ENCODE measurements around the gene CDK14.

The CDK14 gene

DNA sequence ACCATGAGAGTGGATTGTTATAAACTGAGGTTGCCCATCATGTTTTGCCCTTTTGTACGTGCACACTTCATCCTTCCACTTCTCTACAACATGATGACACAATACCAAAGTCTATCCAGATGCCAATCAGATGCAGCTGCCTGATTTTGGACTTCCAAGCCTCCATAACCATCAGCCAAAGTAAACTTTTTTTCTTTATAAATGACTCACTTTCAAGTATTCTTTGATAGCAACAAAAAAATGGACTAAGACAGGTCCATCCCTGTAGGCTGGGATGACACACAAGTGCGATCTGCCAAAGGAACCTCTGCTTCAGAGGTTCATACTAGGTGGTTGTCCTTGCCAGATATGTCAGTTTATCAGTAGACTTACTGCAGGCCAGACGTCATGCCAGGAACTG, 347.9 kb downstream of the CDK14 start:
- DNase-seq, result no peak

DNA sequence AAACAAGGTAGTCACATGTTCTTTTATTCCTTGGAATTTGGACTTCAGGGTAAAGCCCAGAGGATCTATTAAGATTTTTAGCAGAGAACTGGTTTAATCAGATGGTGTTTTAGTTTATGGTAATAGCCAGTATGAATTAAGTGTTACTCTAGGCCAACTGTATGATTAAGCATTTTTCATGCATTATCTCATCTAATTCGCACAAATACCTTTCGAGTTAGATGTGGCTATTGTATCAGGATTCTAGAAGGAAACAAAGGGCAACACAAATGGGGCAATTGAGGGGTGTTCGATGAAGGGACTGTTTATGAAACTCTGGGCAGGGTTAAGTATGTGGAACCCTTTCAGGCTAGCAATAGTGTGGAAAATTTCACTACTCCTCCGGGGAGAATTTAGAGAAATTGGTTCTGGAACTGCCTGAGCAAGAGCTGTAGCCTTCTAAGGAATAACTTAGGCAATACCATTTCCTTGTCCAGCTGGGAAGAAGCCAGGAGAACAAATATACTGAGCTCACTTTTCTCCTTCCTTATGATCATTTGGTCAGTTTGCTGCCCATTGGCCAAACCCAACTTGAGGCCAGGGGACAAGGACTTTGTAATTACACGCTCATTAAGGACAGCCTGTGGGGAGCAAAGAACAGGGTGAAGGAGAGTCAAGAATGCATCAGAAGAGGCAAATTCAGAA, 349.1 kb downstream of the CDK14 start:
- no peak for DNase-seq

GRCh38 chr7:90946730-90947501, 350.8 kb downstream of the CDK14 start:
- DNase-seq, result no peak

GRCh38 chr7:90948085-90948484, 352.0 kb downstream of the CDK14 start:
- no peak for DNase-seq

GRCh38 chr7:90951229-90951628, 355.1 kb downstream of the CDK14 start:
- no peak for DNase-seq

- peak in 2 of 56 donors; percentile 2 to 3 for DNase-seq
Observed at GRCh38 chr7:90951986-90952954, 356.1 kb downstream of the CDK14 start.

DNA sequence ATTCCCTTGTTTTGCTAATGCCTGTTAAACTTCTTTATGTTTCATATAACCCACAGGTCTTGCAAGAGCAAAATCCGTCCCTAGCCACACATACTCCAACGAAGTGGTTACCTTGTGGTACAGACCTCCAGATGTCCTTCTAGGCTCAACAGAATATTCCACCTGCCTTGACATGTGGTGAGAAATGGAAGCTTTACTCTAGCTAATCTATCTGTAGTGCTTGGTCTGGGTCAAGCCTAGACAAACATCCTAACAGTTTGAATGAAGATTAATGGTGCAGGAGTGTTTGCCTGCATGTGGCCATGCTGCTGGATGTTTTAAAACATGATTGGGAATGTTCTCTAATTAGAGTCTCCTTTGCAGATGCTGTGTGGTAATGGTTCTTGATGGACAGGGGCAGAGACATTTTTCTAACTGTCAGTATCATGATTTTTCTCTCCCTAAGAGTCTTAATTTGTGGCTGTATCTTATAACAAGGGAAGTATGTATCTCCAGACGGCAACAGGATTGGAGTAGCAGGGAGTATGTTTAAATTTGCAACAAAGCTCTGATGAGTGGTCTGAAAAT, 359.6 kb downstream of the CDK14 start:
- DNase-seq, result no peak

- no peak for DNase-seq
Observed at GRCh38 chr7:90957883-90958282, 361.8 kb downstream of the CDK14 start.

DNA sequence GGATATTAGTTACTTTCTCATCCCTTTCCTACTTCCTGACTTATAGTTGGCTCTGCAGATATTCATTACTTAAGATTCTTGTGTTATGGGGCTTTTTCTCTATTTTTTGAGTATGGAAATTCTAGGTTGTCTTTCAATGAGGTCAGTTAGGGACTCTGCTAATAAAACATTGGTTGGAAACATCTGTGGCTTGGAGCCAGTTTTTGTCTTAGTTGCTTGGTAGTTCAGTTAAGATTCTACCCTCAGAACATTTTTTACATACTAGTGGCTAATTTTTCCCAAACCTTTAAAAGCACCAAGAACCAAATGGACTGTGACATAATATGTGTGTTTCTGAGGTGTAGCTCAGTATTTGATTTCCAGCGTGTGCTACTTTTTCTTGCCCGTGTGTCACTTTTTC, 362.5 kb downstream of the CDK14 start:
- no peak for DNase-seq

DNA sequence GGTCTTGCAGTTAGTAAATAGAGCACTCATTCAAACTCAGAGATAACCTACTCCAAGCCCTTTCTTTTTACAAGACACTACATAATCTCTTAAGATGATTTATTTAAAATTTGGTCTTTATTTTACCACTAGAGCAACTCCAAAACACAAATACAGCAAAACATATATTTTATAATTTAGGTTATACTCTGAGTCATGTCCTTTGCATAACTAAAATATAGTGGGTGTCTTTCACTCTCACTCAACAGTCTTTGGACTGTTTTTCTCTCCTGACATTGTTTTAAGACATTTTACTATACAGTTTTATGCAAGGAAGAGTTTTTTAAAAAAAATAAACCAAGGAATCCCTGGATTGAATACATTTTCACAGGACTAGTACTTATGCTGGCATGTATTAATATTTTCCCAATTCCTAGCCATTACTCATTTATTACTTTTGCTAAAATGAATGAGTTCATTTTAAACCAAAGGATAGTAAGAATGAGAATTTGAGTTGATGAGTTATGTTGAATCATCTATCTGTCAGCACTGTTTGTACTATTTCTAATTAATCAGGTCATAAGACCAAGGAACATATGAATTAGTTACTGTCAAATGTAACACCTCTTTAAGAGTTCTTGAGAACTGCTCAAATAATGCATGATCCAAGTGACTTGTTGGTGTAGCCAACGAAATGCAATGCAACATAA, 365.1 kb downstream of the CDK14 start:
- no peak for DNase-seq

GRCh38 chr7:90965211-90965610, 369.1 kb downstream of the CDK14 start:
- DNase-seq, result no peak

DNA sequence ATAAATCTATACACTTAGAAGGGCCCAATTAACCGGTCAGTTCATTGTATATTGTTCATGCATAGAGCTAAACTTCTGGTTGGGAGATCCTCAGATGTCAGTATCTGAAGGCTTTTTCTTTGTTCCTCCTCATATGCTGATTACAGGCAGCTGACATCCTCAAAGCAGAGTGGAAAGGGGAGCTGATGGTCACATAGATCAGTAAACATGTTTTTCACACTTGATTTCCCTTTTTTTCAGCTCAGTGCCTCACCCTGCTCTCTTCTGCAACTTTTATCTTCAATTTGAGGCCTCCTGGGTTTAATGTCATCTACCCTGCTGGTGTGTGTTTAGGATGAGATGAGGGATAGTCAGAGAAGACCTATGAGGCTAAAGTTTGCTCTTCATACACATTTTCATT, 370.2 kb downstream of the CDK14 start:
- DNase-seq, result no peak

DNA sequence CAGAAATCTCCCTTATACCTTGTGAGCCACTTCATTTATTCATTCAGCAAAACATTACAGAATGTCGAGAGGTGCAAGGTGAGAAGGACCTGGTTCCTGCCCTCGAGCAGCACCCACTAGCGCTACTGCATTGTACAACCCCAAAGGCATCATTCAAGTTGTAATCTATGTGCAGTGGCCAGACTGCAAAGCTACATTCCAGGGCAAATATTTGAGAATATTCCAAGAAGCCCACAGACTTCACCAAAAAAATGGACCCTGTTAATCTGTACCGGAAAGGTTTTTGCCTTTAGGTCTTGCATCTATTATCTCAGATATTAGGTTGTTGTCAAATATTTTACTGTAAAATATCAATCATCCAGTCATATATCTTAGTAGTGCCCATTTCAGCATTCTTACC, 372.8 kb downstream of the CDK14 start:
- DNase-seq, result no peak

GRCh38 chr7:90972906-90973550, 376.9 kb downstream of the CDK14 start:
- no peak for DNase-seq

GRCh38 chr7:90977056-90977455, 380.9 kb downstream of the CDK14 start:
- no peak for DNase-seq

GRCh38 chr7:90980545-90980944, 384.4 kb downstream of the CDK14 start:
- DNase-seq, result no peak

DNA sequence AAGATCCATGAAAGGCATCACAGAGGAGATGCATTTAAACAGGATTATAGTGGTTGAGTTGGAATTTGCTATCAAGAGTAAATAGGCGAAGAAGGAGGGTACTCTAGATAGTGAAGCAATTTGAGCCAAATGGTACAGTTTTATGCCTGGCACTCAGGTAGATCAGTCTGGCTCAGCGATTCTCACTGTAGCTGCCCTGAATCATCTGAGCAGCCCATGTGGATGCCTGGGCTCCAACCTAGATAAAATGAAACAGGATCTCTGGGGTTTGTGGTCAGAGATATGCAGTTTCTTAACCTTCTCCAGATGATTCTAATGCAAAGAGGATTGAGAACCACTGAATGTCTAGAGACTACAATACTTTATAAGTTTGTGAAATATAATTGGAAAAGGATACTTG, 386.1 kb downstream of the CDK14 start:
- DNase-seq, result no peak

DNA sequence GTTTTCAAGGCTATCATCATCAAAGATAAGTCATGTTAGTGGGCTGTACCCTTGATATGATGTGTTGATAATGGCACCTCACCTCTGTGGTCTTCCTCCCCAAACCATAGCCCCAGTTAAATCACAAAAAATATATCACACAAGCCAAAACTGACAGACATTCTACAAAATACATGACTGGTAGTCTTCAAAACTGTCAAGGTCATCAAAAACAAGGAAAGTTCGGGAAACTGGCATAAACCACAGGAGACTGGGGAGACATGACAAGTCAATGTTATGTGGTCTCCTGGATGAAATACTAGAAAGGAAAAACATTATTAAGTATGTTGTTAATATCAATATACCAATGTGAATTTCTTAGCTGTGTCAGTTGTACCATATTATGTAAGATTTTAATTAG, 388.6 kb downstream of the CDK14 start:
- no peak for DNase-seq

DNA sequence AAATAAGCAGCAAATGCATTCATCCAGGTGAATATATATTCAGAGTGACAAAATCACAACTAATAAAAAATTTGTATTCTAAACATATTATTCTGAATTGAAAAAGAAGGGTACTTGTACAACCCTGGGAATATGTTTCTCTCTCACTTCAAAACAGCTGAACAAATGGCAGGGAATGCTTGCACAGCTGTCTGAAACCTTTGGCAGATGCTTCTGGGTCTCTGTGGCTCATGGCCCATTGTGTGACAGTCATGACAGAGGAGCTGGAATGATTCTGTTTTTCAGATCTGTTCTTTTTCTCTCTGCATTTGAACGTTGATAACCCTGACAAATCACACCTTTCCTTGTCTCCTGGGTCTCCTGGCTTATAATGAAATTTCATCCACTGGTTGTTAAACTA, 392.4 kb downstream of the CDK14 start:
- no peak for DNase-seq

GRCh38 chr7:90988996-90989765, 393.1 kb downstream of the CDK14 start:
- no peak for DNase-seq
